SKM-1 treated with dmso at 0.1 percent for 144 hours (cell line): ENCODE results near the gene UPK3A.
"Not testable (repeated sequence)": the region's sequence is repeated elsewhere in the genome, so short reads cannot be mapped to it uniquely, and the experiment has no call there.

Experiments
- DNase-seq: peaks from one replicate; lab custom pipeline; 2025; ENCODE audit not compliant: unreplicated experiment; lab: John Stamatoyannopoulos, UW

The UPK3A gene

DNA sequence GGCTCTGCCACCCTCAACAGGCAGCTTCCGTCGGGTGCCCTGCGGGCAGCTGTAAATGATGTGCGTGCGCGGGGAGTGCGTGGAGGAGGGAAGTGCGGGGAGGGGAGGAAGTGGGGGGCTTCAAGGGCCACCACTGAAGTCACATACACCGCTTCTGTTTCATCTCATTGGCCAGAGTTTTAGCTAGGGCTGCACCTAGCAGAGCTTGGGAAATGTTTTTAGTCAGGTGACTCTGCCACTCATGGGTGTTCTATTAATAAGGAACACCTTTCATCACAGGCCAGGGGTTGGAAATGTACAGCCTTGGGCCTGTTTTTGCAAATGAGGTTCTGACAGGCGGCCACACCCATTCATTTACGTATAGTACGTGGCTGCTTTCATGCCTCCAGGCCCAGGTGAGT is 39.6 kb downstream of the UPK3A start:
- DNase-seq, result no peak

GRCh38 chr22:45328261-45328660 is 43.5 kb downstream of the UPK3A start:
- not testable (repeated sequence) for DNase-seq

GRCh38 chr22:45328822-45329529 is 44.2 kb downstream of the UPK3A start:
- DNase-seq, result no peak

DNA sequence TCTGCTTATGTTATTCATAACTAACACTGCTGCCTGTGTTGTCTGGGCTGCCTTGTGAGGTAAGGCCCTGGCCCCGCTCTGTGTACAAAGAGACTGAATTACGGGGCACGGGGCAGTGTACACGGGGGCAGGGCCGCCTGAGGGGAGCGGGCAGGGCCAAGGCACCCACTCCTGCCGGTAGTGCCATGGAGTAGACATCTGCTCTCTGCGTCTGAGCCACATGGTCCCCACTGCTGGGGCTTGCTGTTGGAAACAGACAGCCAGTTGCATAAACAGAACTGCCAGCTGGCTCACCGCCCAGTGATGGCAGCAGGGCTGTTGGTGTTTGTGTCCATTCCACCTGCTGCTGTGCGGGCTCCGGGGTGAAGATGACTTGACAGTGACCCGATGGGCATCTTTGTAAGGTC is 44.8 kb downstream of the UPK3A start:
- no peak for DNase-seq

- DNase-seq, result no peak
Observed at GRCh38 chr22:45330548-45330947, 45.8 kb downstream of the UPK3A start.

GRCh38 chr22:45331486-45331885 is 46.7 kb downstream of the UPK3A start:
- DNase-seq, result no peak

DNA sequence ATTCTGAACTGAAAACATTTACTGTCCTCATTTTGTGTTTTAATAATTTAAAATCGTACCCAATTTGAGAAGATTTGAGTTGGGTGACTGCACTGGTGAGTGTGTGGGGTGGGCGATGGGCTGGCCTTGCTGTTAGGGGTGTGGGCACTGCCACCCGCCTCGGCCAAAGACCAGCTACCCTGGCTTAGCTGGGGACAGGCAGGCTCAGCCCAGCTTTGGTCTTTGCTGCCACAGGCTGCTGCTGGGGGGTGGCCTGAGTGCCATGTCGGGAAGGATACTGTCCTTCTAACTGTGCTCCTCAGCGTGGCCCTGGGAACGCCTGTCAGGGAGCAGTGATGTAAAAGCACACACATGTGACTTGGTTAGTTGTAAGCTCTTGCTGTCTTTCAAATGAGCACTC is 47.3 kb downstream of the UPK3A start:
- no peak for DNase-seq

- no peak for DNase-seq
Observed at GRCh38 chr22:45334068-45334467, 49.3 kb downstream of the UPK3A start.

DNA sequence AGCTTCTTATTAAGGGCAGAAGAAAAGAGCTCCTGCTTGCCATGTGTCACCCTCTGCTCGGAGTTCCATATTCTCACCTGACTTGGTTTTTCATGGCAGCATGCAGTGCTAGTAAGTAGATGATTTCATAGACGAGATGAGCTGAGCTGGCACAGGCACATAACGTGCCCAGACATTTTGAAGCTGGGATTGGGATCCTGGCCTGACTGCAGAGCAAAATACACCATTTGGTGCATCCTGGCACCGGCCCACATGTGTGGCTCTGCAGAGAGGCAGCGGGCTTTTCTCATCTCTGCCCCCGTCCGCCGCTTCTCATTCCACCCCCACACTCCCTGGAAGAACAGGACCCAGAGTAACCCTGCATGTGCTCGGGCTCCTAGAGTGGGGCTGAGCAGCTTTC is 49.8 kb downstream of the UPK3A start:
- DNase-seq, result no peak

- DNase-seq, result no peak
Observed at GRCh38 chr22:45335021-45335818, 50.5 kb downstream of the UPK3A start.

DNA sequence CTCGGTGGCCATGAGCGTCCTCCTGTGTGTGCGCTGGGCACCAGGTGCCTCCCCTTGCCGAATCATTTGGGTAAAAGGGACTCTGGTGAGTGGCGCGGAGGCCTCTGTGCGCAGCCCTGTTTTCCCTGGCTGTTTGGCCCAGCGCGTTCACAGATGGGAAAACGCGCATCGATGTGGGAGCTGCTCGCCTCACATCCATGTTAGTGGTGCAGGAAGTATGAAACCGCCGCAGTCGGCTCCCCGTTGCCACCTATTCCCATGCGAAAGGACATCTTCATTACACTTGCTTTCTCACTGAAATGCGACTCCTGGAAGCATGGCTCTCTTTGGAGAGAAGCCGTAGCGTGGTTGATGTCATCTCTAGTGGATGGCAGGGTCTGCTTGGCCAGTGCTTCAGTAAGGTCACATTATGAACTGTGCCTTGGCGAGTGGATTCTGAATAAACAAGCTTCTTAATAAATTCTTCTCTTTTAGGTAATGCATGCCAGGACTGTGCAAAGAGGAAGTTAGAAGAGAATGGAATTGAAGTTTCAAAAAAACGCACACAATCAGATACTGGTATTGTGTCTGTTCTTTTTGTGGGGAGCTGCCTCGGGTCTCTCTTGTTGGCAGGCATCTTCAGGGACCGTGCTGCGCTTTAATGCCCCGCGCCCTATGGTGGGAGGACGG is 51.2 kb downstream of the UPK3A start:
- no peak for DNase-seq

DNA sequence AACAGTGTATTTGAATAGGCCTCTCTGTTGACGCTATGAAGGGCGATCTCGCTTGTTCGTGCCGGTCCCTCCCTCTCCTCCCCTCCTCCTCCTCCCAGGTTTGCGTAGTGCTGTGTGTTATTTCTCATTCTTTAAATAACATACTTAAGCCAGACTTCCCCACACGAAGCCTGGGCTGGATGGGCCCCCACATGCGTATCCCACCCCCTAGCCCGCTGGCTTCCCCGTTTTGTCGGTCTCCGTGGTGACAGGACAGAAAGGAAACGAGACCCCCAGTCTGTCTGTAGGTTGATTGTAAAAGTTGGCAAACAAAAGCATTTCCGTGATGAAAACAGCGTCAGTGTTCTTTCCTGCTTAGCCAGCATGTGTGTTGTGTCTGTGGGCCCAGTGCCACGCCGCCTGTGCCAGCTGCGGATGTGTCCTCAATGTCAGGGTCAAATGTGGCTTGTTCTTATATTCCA is 52.3 kb downstream of the UPK3A start:
- no peak for DNase-seq

DNA sequence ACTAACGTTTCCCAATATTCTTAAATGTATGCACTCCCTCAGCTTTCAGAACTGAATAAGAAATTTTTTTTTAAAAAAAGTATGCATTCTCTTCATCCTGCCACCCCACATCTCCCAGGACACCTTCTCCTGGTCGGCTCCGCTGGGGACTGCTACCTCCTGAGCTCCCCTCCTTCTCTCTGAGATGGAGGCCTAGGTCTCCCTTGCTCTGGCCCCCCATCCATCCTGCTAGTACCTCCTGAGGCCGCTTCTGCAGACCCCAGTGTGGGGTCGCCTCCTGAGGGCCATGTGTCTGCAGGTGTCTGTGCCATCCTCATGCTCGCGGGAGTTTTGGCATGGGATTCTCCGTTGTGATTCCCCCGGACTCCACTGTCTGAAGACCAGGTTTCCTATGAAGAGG is 52.8 kb downstream of the UPK3A start:
- DNase-seq, result no peak

DNA sequence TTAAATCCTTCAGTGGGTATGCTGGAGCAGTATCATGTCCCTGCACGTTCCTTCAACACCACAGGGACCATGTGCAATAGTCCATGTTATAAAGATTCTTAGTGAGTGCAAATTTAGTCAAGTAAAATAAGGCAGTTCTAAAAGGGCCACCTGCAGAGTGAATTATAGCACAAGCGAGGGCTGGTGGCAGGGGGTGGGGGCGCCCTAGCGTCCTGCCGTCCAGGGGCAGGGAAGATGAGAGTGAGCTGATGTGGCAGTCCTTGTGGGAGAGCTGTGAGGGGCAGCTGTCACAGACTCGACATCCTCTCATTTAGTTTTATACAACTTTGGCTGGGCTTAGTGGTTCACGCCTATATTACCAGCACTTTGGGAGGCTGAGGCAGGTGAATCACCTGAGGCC is 54.0 kb downstream of the UPK3A start:
- no peak for DNase-seq

DNA sequence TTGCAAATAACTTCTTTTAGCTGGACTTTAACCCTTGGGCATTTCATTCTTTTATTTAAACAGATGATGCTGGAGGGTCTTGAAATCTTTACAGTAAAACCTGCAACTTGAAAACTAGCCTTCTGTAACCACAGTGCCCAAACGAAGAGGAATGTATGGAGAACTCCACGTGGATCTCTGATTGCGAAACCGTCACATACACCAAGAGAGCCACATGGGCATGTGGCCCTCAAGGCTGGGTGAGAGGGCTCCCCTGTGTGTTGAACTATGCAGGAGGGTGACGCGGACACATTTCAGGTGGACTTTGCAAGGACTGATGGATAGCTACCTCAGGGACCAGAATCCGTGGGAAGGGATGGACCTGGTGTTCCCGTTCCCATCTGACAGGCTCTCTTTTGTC is 55.6 kb downstream of the UPK3A start:
- no peak for DNase-seq

- no peak for DNase-seq
Observed at GRCh38 chr22:45341498-45341897, 56.7 kb downstream of the UPK3A start.

- DNase-seq, result no peak
Observed at GRCh38 chr22:45343143-45343542, 58.4 kb downstream of the UPK3A start.

- DNase-seq, result no peak
Observed at GRCh38 chr22:45344334-45344733, 59.6 kb downstream of the UPK3A start.
